HG03520 (cell line): ENCODE data around the gene MRPL14.

Experiments used
- ATAC-seq: cut with Tn5 transposase; IDR thresholded peaks from one replicate; pipeline ENCODE4 v1.9.1; 2021; ENCODE audit warnings: mild to moderate bottlenecking, moderate library complexity; ENCODE audit not compliant: unreplicated experiment

Gene MRPL14

GRCh38 chr6:44126320-44127149 lies 717 bp downstream of the MRPL14 start:
- peak; percentile 33 for ATAC-seq

GRCh38 chr6:44123544-44123943 lies 3.7 kb downstream of the MRPL14 start:
- ATAC-seq = no peak

- ATAC-seq = no peak
These were observed 4.5 kb downstream of the MRPL14 start for GRCh38 chr6:44122801-44123200.

GRCh38 chr6:44120692-44121443 lies 6.4 kb downstream of the MRPL14 start:
- ATAC-seq = no peak

GRCh38 chr6:44119704-44120262 lies 7.5 kb downstream of the MRPL14 start:
- no peak for ATAC-seq

- no peak for ATAC-seq
These were observed 9.7 kb downstream of the MRPL14 start for GRCh38 chr6:44117397-44118128.

GRCh38 chr6:44116641-44117382 lies 10.4 kb downstream of the MRPL14 start:
- no peak for ATAC-seq

- ATAC-seq = no peak
These were observed 11.4 kb downstream of the MRPL14 start for GRCh38 chr6:44115866-44116265.

GRCh38 chr6:44113414-44113813 lies 13.8 kb downstream of the MRPL14 start:
- no peak for ATAC-seq

- no peak for ATAC-seq
These were observed 15.5 kb downstream of the MRPL14 start for GRCh38 chr6:44111434-44112417.

- ATAC-seq = no peak
These were observed 16.3 kb downstream of the MRPL14 start for GRCh38 chr6:44110966-44111365.

- no peak for ATAC-seq
These were observed 17.1 kb downstream of the MRPL14 start for GRCh38 chr6:44110005-44110676.

GRCh38 chr6:44109212-44109611 lies 18.0 kb downstream of the MRPL14 start:
- ATAC-seq = no peak

GRCh38 chr6:44108471-44108870 lies 18.8 kb downstream of the MRPL14 start:
- ATAC-seq = no peak

GRCh38 chr6:44107017-44107416 lies 20.2 kb downstream of the MRPL14 start:
- ATAC-seq = no peak

GRCh38 chr6:44105993-44106740 lies 21.1 kb downstream of the MRPL14 start:
- no peak for ATAC-seq

- no peak for ATAC-seq
These were observed 22.1 kb downstream of the MRPL14 start for GRCh38 chr6:44105146-44105545.

GRCh38 chr6:44104481-44105021 lies 22.7 kb downstream of the MRPL14 start:
- ATAC-seq = no peak
